Subcutaneous adipose tissue (tissue), 4 donors: ENCODE measurements around the gene HECW1. TPM values are rescaled to one million over a fixed set of nuclear protein-coding genes. Genes with fewer than 3 reads are reported as not detected.

Source experiments
- total RNA-seq, 4 donors: library from RNA; depleted of rRNA; stranded (reverse); fragments of >200 nt; gene quantifications; one replicate each; pipeline ENCODE4 v1.1.0, GENCODE V29; 2016
- TF ChIP-seq, protein P1 (sequence below): fragments of 450-650 bp; IDR thresholded peaks from one replicate; pipeline ENCODE4 v1.5.1; 2016; ENCODE audit warnings: low read depth, mild to moderate bottlenecking, control low read depth, antibody characterized with exemption, moderate library complexity

The HECW1 gene
- total RNA-seq, 4 donors from 2014 or later, result 0.38 to 2.2 (median 0.80) TPM

DNA sequence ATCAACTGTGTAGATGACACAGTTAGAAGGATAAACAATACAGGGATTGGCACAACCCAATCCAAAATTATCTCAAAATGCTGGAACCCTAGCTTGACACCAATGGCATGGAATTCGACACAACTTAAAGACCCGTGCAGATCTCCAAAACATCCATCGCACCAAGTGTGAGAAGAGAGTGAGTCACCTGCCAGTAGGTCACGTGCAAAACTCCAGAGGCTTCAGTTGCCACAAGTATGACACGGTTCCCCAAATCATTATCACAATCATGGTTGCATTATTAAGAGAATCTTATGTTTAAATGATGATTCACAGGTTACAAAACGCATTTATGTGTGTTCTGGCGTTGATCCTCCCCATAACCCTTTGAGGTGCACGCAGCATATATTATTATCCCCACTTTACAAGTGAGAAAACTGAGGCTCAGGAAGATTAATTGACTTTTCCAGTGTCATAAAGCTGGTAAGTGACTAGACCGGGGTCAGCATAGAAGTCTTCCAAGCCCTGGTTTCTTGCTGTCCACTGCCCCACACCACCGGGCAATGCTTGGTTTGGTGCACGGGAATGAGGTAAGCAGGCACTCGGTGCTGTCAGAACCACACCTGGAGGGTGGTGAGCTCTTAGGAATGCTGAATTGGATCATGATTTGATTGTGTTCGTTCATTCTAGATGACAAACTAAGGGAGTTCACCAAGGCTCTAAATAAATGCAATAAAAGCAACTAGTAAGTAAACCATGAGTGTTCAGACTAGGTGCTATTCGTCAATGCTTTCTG is 446.9 kb downstream of the HECW1 start:
- TF ChIP-seq, protein P1, sequence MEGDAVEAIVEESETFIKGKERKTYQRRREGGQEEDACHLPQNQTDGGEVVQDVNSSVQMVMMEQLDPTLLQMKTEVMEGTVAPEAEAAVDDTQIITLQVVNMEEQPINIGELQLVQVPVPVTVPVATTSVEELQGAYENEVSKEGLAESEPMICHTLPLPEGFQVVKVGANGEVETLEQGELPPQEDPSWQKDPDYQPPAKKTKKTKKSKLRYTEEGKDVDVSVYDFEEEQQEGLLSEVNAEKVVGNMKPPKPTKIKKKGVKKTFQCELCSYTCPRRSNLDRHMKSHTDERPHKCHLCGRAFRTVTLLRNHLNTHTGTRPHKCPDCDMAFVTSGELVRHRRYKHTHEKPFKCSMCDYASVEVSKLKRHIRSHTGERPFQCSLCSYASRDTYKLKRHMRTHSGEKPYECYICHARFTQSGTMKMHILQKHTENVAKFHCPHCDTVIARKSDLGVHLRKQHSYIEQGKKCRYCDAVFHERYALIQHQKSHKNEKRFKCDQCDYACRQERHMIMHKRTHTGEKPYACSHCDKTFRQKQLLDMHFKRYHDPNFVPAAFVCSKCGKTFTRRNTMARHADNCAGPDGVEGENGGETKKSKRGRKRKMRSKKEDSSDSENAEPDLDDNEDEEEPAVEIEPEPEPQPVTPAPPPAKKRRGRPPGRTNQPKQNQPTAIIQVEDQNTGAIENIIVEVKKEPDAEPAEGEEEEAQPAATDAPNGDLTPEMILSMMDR, result no peak

DNA sequence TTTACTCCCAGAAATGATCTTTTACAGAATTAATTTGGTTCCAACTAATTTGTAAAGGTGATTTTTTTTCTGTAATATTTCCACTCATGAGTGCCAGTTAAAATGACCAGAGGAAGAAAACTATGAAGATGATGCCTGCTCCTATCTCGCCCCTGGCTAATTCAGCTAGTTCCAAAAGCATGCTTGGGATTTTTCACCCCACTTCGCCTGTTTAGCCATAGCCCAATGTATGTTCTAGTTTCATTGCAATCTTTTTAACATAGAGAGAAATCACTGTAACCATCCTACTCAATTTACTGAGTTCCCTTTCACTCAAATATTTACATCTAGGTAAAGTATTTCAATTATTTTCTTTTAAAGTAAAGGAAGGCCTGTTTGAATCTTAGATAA is 447.5 kb downstream of the HECW1 start:
- TF ChIP-seq, protein P1, result no peak

DNA sequence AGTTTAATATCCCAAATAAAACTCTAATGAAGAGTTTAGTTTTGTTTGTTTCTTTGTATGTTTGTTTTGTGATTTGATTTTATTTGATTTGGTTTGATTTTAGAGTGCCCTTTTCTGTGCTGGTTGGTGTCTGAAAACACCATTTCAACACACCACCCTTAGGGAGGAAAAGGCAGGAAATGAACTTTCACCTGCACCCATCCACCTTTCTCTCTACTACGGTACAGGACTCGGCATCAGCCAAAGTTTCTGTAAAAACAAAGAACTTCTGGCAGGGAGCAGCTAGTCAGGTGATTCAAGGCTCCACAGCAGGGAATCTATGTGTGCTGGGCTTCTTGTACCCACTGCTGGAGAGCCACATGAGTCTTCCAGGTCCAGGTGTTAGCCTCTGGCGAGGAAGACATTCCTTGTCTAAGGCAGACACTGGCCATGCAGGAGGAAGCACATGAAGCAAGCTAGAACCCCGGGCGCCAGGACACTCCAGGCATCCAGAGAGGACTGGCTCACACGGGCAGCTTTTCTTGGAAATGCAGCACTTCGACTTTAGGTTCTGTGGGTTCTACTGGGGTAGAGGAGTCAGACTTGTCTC is 448.4 kb downstream of the HECW1 start:
- TF ChIP-seq, protein P1, result no peak

DNA sequence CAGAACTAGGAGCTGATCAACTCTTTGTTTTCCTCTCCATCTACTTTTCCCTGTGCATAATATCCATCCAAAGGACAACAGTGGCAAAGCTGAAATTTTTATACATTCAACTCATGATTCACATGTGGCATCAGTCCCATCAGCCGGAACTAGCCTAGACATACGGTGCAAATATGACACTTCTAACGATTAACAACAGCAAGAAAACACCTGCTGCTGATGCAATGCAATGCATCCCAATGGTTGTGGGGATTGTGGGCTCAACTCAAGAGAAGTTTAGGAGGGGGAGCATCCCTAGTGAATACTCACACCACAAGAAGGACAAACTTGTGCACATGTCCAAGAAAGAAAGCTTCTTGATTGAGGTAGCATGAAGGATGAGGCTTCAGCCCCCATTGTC is 449.9 kb downstream of the HECW1 start:
- TF ChIP-seq, protein P1, result no peak

DNA sequence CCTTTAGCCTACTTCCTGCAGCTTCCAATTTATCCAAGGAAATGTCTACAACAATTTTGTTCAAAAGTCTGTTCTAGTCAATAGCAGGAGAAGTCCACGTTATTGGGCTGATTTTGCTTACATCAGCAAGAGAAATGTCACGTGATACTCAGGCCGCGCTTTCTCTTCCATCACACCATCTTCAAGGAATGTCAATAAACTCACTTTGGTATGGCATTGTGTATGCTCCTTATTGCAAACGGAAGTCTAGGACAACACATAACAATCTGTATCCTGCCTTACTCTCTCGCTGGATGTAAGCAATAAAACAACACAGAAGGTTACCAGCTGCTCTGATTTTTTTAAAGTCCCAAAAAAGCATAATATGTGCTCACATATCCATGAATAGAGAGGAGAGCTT is 453.3 kb downstream of the HECW1 start:
- TF ChIP-seq, protein P1, result no peak

DNA sequence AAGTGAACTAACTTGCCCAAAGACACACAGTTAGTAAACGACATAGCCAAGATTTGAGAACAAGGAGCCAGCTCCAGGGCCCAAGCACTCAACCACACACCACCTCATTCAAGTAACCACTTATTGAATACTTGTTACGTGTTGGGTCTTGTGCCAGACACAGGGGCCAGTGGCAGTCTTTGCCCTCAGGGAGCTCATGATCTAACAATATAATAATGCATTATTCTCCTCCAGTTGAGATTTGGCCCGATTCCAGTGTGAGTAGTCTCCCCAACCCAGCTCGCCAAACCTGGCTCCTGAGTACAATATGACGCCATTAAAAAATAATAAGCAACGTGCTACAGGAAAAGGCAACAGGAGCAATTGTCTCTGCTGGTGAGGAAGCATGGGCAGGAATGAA is 456.1 kb downstream of the HECW1 start:
- TF ChIP-seq, protein P1, result no peak

DNA sequence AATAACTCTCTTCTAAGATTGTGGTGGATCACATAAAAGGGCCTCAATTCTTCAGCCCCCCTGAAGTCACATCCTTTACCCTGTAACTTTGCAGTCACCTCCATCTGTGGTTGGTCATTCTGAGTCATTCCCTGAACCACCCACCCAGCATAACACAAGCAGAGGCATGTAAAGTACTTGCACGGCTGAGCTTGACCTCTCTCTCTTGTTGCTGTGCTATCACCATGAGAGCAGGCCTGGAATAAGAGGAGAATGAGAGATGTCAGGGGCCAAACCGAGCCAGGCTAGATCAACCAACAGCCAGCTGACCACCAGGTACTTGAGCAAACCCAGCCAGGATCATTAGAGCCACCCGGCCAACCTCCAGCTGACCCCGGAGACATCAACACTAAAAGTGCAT is 457.0 kb downstream of the HECW1 start:
- TF ChIP-seq, protein P1, result no peak
